ENCODE measurements around the gene PITX3.
"Not testable (repeated sequence)": the region's sequence is repeated elsewhere in the genome, so short reads cannot be mapped to it uniquely, and the experiment has no call there.

Gene PITX3

GRCh38 chr10:102226542-102226870, 14.8 kb downstream of the PITX3 start:
- no peak for DNase-seq (ENCODE audit: low read depth)
- no peak for TF ChIP-seq MAX (IDR thresholded peaks at IDR 0.05; ENCODE audit: low read depth, low read length)
- no peak for TF ChIP-seq POLR2A (IDR thresholded peaks at IDR 0.05; ENCODE audit: extremely low read depth, insufficient read length)
- no peak for TF ChIP-seq MYC (IDR thresholded peaks at IDR 0.05; ENCODE audit: low read depth, low read length)
- TF ChIP-seq CTCF (IDR thresholded peaks at IDR 0.05; ENCODE audit: low read depth, low read length): no peak
- H3K4me3 ChIP-seq (ENCODE audit: low read depth, low read length): peak overlapping the region; percentile 55

- TF ChIP-seq POLR2A (IDR thresholded peaks at IDR 0.05; ENCODE audit: extremely low read depth, insufficient read length) (peak; percentile 75), CTCF (IDR thresholded peaks at IDR 0.05; ENCODE audit: low read depth, low read length) (no peak), MYC (IDR thresholded peaks at IDR 0.05; ENCODE audit: low read depth, low read length) (no peak), MAX (IDR thresholded peaks at IDR 0.05; ENCODE audit: low read depth, low read length) (peak; percentile 86)
- DNase-seq (ENCODE audit: low read depth): peak; percentile 99
Measured at GRCh38 chr10:102225646-102226541, 15.4 kb downstream of the PITX3 start, which contains the start of gene ELOVL3. Gene ELOVL3, plus strand, starts transcription at chr10:102226299. Its CDS starts 250 bp downstream, at chr10:102226549.

GRCh38 chr10:102222797-102223196, 18.5 kb downstream of the PITX3 start:
- H3K4me3 ChIP-seq (ENCODE audit: low read depth, low read length): no peak overlapping the region
- no peak for DNase-seq (ENCODE audit: low read depth)
- TF ChIP-seq MYC (IDR thresholded peaks at IDR 0.05; ENCODE audit: low read depth, low read length) (no peak), MAX (IDR thresholded peaks at IDR 0.05; ENCODE audit: low read depth, low read length) (no peak), POLR2A (IDR thresholded peaks at IDR 0.05; ENCODE audit: extremely low read depth, insufficient read length) (no peak), CTCF (IDR thresholded peaks at IDR 0.05; ENCODE audit: low read depth, low read length) (no peak)

More at GRCh38 chr10:102225646-102226541, 15.4 kb downstream of the PITX3 start, which contains the start of gene ELOVL3:
- peak within 1 kb of the TSS; percentile 55 for H3K4me3 ChIP-seq (ENCODE audit: low read depth, low read length)

- TF ChIP-seq MAX (IDR thresholded peaks at IDR 0.05; ENCODE audit: low read depth, low read length) (no peak), MYC (IDR thresholded peaks at IDR 0.05; ENCODE audit: low read depth, low read length) (no peak), POLR2A (IDR thresholded peaks at IDR 0.05; ENCODE audit: extremely low read depth, insufficient read length) (no peak), CTCF (IDR thresholded peaks at IDR 0.05; ENCODE audit: low read depth, low read length) (no peak)
- no peak for DNase-seq (ENCODE audit: low read depth)
- H3K4me3 ChIP-seq (ENCODE audit: low read depth, low read length): no peak overlapping the region
Measured at GRCh38 chr10:102220612-102221011, 20.7 kb downstream of the PITX3 start.

- H3K4me3 ChIP-seq (ENCODE audit: low read depth, low read length): no peak overlapping the region
- no peak for TF ChIP-seq CTCF (IDR thresholded peaks at IDR 0.05; ENCODE audit: low read depth, low read length)
- TF ChIP-seq POLR2A (IDR thresholded peaks at IDR 0.05; ENCODE audit: extremely low read depth, insufficient read length): no peak
- TF ChIP-seq MYC (IDR thresholded peaks at IDR 0.05; ENCODE audit: low read depth, low read length): no peak
- TF ChIP-seq MAX (IDR thresholded peaks at IDR 0.05; ENCODE audit: low read depth, low read length): no peak
- no peak for DNase-seq (ENCODE audit: low read depth)
Measured at GRCh38 chr10:102219370-102219769, 21.9 kb downstream of the PITX3 start.

- H3K4me3 ChIP-seq (ENCODE audit: low read depth, low read length); DNase-seq (ENCODE audit: low read depth): not testable (repeated sequence)
Measured at GRCh38 chr10:102213599-102213998, 27.7 kb downstream of the PITX3 start.
